ENCODE results near the gene NME8. TPM values are rescaled to one million over a fixed set of nuclear protein-coding genes. Genes with fewer than 3 reads are reported as not detected.
A peak's percentile ranks its signal among the peaks of the same experiment; 100 is the strongest.

The NME8 gene
- total RNA-seq, 3 donors from 2014 or later (not counting 1 experiment from before 2014, with no cell fraction given), result 23.5 to 37.0 (median 27.1) TPM

DNA sequence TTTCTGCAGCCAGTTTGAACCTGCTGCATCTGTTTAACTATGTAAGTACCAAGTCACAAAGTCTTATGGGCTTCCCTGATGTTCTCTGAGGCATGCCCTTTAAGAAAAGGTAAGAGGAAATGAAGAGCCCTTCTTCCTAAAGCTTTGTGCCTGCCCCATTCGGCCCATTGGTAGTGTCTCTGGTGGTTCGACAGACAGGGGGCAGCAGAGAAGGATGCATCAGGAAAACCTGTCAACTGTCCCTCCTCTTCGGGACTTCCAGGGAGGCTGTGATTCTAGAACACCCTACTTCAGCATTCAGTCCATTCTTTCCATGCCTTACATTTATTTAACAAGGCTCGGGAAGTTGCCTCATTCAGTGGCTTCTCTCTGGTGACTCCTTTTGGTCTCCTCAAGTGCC, 70.1 kb downstream of the NME8 start:
- no peak for ATAC-seq
- WGBS (ENCODE audit: insufficient coverage), result 64% methylated on average over 4 of the region's 4 CpGs

DNA sequence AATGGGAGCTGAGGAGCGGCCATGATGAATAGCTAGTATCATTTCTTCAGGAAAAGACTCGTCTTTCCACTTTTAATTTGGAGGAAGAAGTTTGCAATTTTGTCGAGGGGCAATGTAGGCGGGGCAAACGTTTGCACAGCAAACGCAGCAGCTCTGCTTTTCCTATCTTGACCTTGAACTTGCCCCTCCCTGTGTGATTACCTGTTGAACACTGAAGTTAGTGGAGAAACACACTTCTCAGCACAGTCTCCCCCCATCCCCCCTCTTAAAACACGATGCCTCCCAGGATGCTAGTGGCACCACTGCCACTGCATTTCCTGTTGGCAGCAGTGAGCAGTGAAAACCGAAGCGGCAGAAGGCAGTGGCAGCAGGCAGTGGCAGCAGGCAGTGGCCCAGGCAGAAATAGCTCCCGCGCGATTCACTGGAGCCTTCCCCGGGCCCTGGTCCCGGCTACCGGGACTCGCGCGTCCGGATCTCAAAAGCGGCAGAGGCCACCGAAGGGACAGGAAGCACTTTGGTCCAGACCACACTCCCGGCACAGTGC, 72.0 kb downstream of the NME8 start, which contains the start of gene EPDR1:
Gene EPDR1, plus strand, starts transcription at position 336 of the 544 bp plus-strand sequence. CDS start 300 bp downstream, outside the sequence.
- Histone ChIP-seq H3K36me3 (ENCODE audit: control insufficient read depth, insufficient read depth, low read length) (no peaks in the 10 kb centered on the region), H3K4me1 (ENCODE audit: control insufficient read depth, insufficient read depth, low read length) (peaks cover 26% of the 10 kb centered on the region), H3K9me3 (ENCODE audit: control insufficient read depth, insufficient read depth, low read length) (no peaks in the 10 kb centered on the region), H3K27ac (ENCODE audit: low read length) (no peak within 1 kb of the TSS), H3K4me3 (ENCODE audit: low read length) (peak within 1 kb of the TSS; percentile 39), H3K27me3 (ENCODE audit: control insufficient read depth, insufficient read depth, low read length) (peaks cover 9% of the 10 kb centered on the region)
- peaks cover 29 to 32% of the 10 kb centered on the region in 2 donors for H3K4me1 Mint-ChIP-seq
- peak within 1 kb of the TSS; percentile 93 for H3K4me3 Mint-ChIP-seq
- H3K27me3 Mint-ChIP-seq (ENCODE audit: low read depth in 2 of 2), result peaks cover 18 to 45% of the 10 kb centered on the region in 2 donors
- H3K36me3 Mint-ChIP-seq, result no peaks in the 10 kb centered on the region
- TF ChIP-seq, protein P1, sequence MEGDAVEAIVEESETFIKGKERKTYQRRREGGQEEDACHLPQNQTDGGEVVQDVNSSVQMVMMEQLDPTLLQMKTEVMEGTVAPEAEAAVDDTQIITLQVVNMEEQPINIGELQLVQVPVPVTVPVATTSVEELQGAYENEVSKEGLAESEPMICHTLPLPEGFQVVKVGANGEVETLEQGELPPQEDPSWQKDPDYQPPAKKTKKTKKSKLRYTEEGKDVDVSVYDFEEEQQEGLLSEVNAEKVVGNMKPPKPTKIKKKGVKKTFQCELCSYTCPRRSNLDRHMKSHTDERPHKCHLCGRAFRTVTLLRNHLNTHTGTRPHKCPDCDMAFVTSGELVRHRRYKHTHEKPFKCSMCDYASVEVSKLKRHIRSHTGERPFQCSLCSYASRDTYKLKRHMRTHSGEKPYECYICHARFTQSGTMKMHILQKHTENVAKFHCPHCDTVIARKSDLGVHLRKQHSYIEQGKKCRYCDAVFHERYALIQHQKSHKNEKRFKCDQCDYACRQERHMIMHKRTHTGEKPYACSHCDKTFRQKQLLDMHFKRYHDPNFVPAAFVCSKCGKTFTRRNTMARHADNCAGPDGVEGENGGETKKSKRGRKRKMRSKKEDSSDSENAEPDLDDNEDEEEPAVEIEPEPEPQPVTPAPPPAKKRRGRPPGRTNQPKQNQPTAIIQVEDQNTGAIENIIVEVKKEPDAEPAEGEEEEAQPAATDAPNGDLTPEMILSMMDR (IDR thresholded peaks at IDR 0.05), result no peak
- WGBS (ENCODE audit: insufficient coverage), result 8% methylated on average over 22 of the region's 22 CpGs
- intact Hi-C loops (cut with micrococcal nuclease), result no loop called here
- peak; percentile 23 to 57 for DNase-seq
- H3K9me3 Mint-ChIP-seq, result no peaks in the 10 kb centered on the region
- H3K27ac Mint-ChIP-seq, result peak within 1 kb of the TSS in 1 of 2 donors; percentile 67
- ATAC-seq, result peak; percentile 67 to 76 (median 74)

More for the DNA sequence above, 70.1 kb downstream of the NME8 start:
- no peak for DNase-seq
- Mint-ChIP-seq H3K27me3 (ENCODE audit: low read depth in 2 of 2) (peaks cover 28 to 61% of the 10 kb centered on the region in 2 donors), H3K36me3 (no peaks in the 10 kb centered on the region), H3K4me1 (peaks cover 29 to 32% of the 10 kb centered on the region in 2 donors), H3K27ac (no peak overlapping the region), H3K9me3 (no peaks in the 10 kb centered on the region), H3K4me3 (no peak overlapping the region)
- Histone ChIP-seq H3K4me3 (ENCODE audit: low read length) (no peak overlapping the region), H3K36me3 (ENCODE audit: control insufficient read depth, insufficient read depth, low read length) (no peaks in the 10 kb centered on the region), H3K27ac (ENCODE audit: low read length) (no peak overlapping the region), H3K4me1 (ENCODE audit: control insufficient read depth, insufficient read depth, low read length) (peaks cover 26% of the 10 kb centered on the region), H3K27me3 (ENCODE audit: control insufficient read depth, insufficient read depth, low read length) (peaks cover 15% of the 10 kb centered on the region), H3K9me3 (ENCODE audit: control insufficient read depth, insufficient read depth, low read length) (no peaks in the 10 kb centered on the region)
- TF ChIP-seq, protein P1 (IDR thresholded peaks at IDR 0.05), result no peak
- intact Hi-C loops (cut with micrococcal nuclease), result loop anchor here (5.0 kb wide), 1 partner anchor 454 kb away; no protein-coding TSS in a partner anchor

DNA sequence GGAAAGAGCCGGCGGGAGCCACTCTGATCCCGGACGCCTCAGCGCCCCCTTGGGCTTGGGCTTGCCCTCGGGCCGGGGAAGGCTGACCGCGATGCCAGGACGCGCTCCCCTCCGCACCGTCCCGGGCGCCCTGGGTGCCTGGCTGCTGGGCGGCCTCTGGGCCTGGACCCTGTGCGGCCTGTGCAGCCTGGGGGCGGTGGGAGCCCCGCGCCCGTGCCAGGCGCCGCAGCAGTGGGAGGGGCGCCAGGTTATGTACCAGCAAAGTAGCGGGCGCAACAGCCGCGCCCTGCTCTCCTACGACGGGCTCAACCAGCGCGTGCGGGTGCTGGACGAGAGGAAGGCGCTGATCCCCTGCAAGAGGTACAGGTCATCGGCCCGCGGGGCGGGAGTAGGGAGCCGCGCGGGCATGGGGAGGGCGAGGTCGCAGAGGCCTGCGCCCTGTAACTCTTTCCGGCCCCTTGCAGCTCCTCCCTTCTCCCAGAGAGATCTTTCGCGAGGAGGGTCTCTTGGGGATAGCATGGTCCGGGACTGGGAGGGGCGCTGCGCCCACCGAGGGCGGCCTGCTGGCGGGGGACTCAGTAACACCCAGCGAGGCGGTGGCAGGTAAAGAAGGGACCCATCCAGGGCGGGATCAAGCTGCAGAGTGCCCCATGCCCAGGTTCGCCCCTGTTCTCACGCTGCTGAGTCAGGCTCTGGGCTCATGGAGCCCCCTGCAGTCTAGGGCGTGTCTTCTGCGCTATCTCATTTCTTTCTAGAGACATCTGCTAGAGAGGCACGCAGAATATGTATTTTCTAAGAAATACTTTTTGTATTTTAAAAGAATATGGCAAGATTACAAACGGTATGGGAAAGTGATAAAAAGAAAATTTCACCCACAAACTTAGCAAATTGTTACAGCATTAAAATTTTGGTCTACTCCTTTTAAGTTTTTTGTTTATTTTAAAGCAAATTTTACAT, 72.7 kb downstream of the NME8 start:
- peaks cover 22% of the 10 kb centered on the region for H3K4me1 ChIP-seq (ENCODE audit: control insufficient read depth, insufficient read depth, low read length)
- H3K36me3 ChIP-seq (ENCODE audit: control insufficient read depth, insufficient read depth, low read length), result no peaks in the 10 kb centered on the region
- Mint-ChIP-seq H3K27me3 (ENCODE audit: low read depth in 2 of 2) (peaks cover 13 to 37% of the 10 kb centered on the region in 2 donors), H3K9me3 (no peaks in the 10 kb centered on the region), H3K27ac (peak overlapping the region in 1 of 2 donors; percentile 67), H3K36me3 (no peaks in the 10 kb centered on the region), H3K4me1 (peaks cover 24 to 26% of the 10 kb centered on the region in 2 donors), H3K4me3 (peak overlapping the region; percentile 93)
- ATAC-seq (peak; percentile 56 to 60 (median 60)), DNase-seq (peak; percentile 20 to 26)
- peaks cover 4% of the 10 kb centered on the region for H3K27me3 ChIP-seq (ENCODE audit: control insufficient read depth, insufficient read depth, low read length)
- under 1% methylated on average over 61 of the region's 63 CpGs for WGBS (ENCODE audit: insufficient coverage)
- H3K9me3 ChIP-seq (ENCODE audit: control insufficient read depth, insufficient read depth, low read length), result peaks cover 2% of the 10 kb centered on the region
- intact Hi-C loops (cut with micrococcal nuclease), result no loop called here
- H3K4me3 ChIP-seq (ENCODE audit: low read length), result peak overlapping the region; percentile 39
- TF ChIP-seq, protein P1 (IDR thresholded peaks at IDR 0.05), result no peak
- H3K27ac ChIP-seq (ENCODE audit: low read length), result no peak overlapping the region

Measured in natural killer cell (primary cell).